ENCODE data around the gene USP10. TPM values are rescaled to one million over a fixed set of nuclear protein-coding genes. Genes with fewer than 3 reads are reported as not detected.

Gene USP10
- total and polyA plus RNA-seq, 2 donors (not counting 1 experiment from before 2014, with no cell fraction given), result 48.9 to 134 TPM

DNA sequence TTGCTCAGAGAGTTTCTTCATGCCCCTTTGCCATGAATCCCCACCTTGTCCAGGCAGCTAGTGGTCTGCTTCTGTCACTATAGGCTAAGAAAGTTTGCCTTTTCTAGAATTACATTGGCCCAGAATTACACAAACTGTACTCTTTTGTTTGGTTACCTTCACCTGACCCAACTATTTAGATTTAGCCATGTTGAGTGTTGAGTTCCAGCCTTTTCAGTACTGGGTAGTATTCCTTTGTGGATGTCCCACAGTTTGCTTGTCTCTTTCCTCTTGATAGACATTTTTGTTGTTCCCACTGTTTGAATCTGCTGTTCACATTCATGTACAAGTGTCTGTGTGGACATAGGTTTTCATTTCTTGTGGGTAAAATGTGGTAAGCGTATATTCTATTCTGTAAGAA is 22.3 kb downstream of the USP10 start:
- Histone ChIP-seq H3K4me1 (ENCODE audit: control insufficient read depth in 2 of 2, insufficient read depth in 2 of 2, low read length in 2 of 2) (peaks cover 34 to 43% of the 10 kb centered on the region in 2 donors), H3K4me2 (replicated peaks; ENCODE audit: low read depth, low read length, poor library complexity, severe bottlenecking) (no peak overlapping the region), H3K4me3 (ENCODE audit: control extremely low read depth in 1 of 5, extremely low read depth in 1 of 5, insufficient read depth in 1 of 5, low read depth in 2 of 5, low read length in 4 of 5) (no peak overlapping the region), H3K9me3 (ENCODE audit: control extremely low read depth in 1 of 3, control insufficient read depth in 2 of 3, insufficient read depth in 1 of 3, low read length in 2 of 3) (no peaks in the 10 kb centered on the region), H3K9ac (ENCODE audit: low read length) (no peak overlapping the region), H3K27ac (ENCODE audit: low read length in 2 of 2) (no peak overlapping the region), H4K20me1 (ENCODE audit: control insufficient read depth, insufficient read depth, low read length, poor library complexity, severe bottlenecking) (peaks cover 84% of the 10 kb centered on the region), H3K79me2 (ENCODE audit: control insufficient read depth, insufficient read depth, low read length) (peaks cover 99% of the 10 kb centered on the region), H3K27me3 (replicated peaks in 1 of 4; ENCODE audit: control extremely low read depth in 1 of 4, control insufficient read depth in 3 of 4, insufficient read depth in 4 of 4, low read length in 3 of 4) (no peaks in the 10 kb centered on the region), H3K36me3 (replicated peaks in 1 of 2; ENCODE audit: control extremely low read depth in 1 of 2, control insufficient read depth in 1 of 2, extremely low read depth in 1 of 2, insufficient read depth in 2 of 2, low read length in 1 of 2) (peaks cover 0 to 16% of the 10 kb centered on the region in 2 experiments), H2AFZ (ENCODE audit: insufficient read depth, low read depth, low read length, poor library complexity, severe bottlenecking) (no peak overlapping the region)
- H3K27ac Mint-ChIP-seq, result peak overlapping the region; percentile 23
- TF ChIP-seq, protein P1, sequence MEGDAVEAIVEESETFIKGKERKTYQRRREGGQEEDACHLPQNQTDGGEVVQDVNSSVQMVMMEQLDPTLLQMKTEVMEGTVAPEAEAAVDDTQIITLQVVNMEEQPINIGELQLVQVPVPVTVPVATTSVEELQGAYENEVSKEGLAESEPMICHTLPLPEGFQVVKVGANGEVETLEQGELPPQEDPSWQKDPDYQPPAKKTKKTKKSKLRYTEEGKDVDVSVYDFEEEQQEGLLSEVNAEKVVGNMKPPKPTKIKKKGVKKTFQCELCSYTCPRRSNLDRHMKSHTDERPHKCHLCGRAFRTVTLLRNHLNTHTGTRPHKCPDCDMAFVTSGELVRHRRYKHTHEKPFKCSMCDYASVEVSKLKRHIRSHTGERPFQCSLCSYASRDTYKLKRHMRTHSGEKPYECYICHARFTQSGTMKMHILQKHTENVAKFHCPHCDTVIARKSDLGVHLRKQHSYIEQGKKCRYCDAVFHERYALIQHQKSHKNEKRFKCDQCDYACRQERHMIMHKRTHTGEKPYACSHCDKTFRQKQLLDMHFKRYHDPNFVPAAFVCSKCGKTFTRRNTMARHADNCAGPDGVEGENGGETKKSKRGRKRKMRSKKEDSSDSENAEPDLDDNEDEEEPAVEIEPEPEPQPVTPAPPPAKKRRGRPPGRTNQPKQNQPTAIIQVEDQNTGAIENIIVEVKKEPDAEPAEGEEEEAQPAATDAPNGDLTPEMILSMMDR (IDR thresholded peaks at IDR 0.05), result no peak
- TF ChIP-seq EZH2 (IDR thresholded peaks at IDR 0.05; ENCODE audit: borderline replicate concordance, insufficient read depth, low read depth, low read length, poor library complexity, severe bottlenecking), result no peak
- ATAC-seq (ENCODE audit: low read depth) (no peak), DNase-seq (no peak)
- no peaks in the 10 kb centered on the region for H3K27me3 Mint-ChIP-seq
- CTCF ChIA-PET, result interaction anchor here (2.1 to 25.4 kb wide), 3 partner anchors 17 to 100 kb away, joined by 10 to 536 read pairs (median 108); partner anchors contain the start of gene COTL1
- 100% methylated on average over 1 of the region's 1 CpG for WGBS (ENCODE audit: insufficient coverage)
- intact Hi-C loops (cut with micrococcal nuclease), result no loop called here
- H3K4me3 Mint-ChIP-seq, result no peak overlapping the region
- POLR2A ChIA-PET, result no interaction called here
- H3K4me1 Mint-ChIP-seq, result peaks cover 67% of the 10 kb centered on the region
- H3K9me3 Mint-ChIP-seq (ENCODE audit: insufficient read depth), result no peaks in the 10 kb centered on the region

DNA sequence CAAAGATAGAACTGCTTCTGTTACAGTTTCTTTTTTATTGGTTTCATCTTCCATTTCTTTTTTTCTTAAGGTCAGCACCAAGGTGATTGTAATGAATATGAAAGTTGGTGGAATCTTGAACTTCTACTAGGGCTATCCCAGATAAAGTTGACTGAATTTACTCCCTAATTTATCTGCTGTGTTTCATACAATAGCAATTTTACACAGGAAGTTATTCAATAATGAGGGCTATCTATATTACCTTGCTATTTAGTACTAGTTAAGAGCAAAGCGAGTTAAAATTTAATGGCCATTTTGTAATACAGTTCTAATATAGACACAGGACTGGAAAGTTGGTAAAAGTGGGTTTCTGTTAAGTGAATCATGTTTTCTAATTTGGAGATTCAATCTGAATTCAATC is 24.1 kb downstream of the USP10 start:
- H3K4me3 Mint-ChIP-seq, result no peak overlapping the region
- Histone ChIP-seq H3K27ac (ENCODE audit: low read length in 2 of 2) (peak overlapping the region in 1 of 2 donors; percentile 69), H3K9ac (ENCODE audit: low read length) (no peak overlapping the region), H3K4me3 (ENCODE audit: control extremely low read depth in 1 of 5, extremely low read depth in 1 of 5, insufficient read depth in 1 of 5, low read depth in 2 of 5, low read length in 4 of 5) (no peak overlapping the region), H3K4me2 (replicated peaks; ENCODE audit: low read depth, low read length, poor library complexity, severe bottlenecking) (no peak overlapping the region), H3K36me3 (replicated peaks in 1 of 2; ENCODE audit: control extremely low read depth in 1 of 2, control insufficient read depth in 1 of 2, extremely low read depth in 1 of 2, insufficient read depth in 2 of 2, low read length in 1 of 2) (peaks cover 0 to 11% of the 10 kb centered on the region in 2 experiments), H3K79me2 (ENCODE audit: control insufficient read depth, insufficient read depth, low read length) (peaks cover 97% of the 10 kb centered on the region), H4K20me1 (ENCODE audit: control insufficient read depth, insufficient read depth, low read length, poor library complexity, severe bottlenecking) (peaks cover 85% of the 10 kb centered on the region), H3K9me3 (ENCODE audit: control extremely low read depth in 1 of 3, control insufficient read depth in 2 of 3, insufficient read depth in 1 of 3, low read length in 2 of 3) (no peaks in the 10 kb centered on the region), H3K4me1 (ENCODE audit: control insufficient read depth in 2 of 2, insufficient read depth in 2 of 2, low read length in 2 of 2) (peaks cover 36 to 48% of the 10 kb centered on the region in 2 donors), H2AFZ (ENCODE audit: insufficient read depth, low read depth, low read length, poor library complexity, severe bottlenecking) (no peak overlapping the region), H3K27me3 (replicated peaks in 1 of 4; ENCODE audit: control extremely low read depth in 1 of 4, control insufficient read depth in 3 of 4, insufficient read depth in 4 of 4, low read length in 3 of 4) (no peaks in the 10 kb centered on the region)
- TF ChIP-seq EZH2 (IDR thresholded peaks at IDR 0.05; ENCODE audit: borderline replicate concordance, insufficient read depth, low read depth, low read length, poor library complexity, severe bottlenecking), result no peak
- no peaks in the 10 kb centered on the region for H3K27me3 Mint-ChIP-seq
- ATAC-seq (ENCODE audit: low read depth), result no peak
- intact Hi-C loops (cut with micrococcal nuclease), result no loop called here
- CTCF ChIA-PET, result interaction anchor here (0.7 to 25.4 kb wide), 17 partner anchors 8 to 216 kb away, joined by 3 to 536 read pairs (median 10); partner anchors contain the start of gene COTL1
- H3K9me3 Mint-ChIP-seq (ENCODE audit: insufficient read depth), result no peaks in the 10 kb centered on the region
- H3K4me1 Mint-ChIP-seq, result peaks cover 69% of the 10 kb centered on the region
- no peak for DNase-seq
- peak overlapping the region; percentile 12 for H3K27ac Mint-ChIP-seq
- POLR2A ChIA-PET, result no interaction called here
- WGBS (ENCODE audit: insufficient coverage), result no CpG with 5 or more reads among the region's 1 CpG

Measured in B cell (primary cell).